Stimulated activated CD4-positive, alpha-beta T cell treated with anti-CD3 and anti-CD28 coated beads, TNF-alpha, amount 100 ng/mL, for 1 hour (primary cell): Measurements from ENCODE around the gene ARHGAP19.
"Not testable (repeated sequence)": the region's sequence is repeated elsewhere in the genome, so short reads cannot be mapped to it uniquely, and the experiment has no call there.

Source experiments
- DNase-seq, 3 donors: peaks; one replicate each; pipeline ENCODE4 v3.0.0-alpha.2; 2020; ENCODE audit warnings: low read depth in 3 of 3, low spot score in 1 of 3

Gene ARHGAP19

GRCh38 chr10:97280783-97281182, 11.7 kb downstream of the ARHGAP19 start:
- no peak for DNase-seq

- no peak for DNase-seq
Measured at GRCh38 chr10:97279121-97279815, 13.2 kb downstream of the ARHGAP19 start.

- no peak for DNase-seq
Measured at GRCh38 chr10:97278491-97278989, 13.9 kb downstream of the ARHGAP19 start.

- no peak for DNase-seq
Measured at GRCh38 chr10:97277551-97277950, 14.9 kb downstream of the ARHGAP19 start.

DNA sequence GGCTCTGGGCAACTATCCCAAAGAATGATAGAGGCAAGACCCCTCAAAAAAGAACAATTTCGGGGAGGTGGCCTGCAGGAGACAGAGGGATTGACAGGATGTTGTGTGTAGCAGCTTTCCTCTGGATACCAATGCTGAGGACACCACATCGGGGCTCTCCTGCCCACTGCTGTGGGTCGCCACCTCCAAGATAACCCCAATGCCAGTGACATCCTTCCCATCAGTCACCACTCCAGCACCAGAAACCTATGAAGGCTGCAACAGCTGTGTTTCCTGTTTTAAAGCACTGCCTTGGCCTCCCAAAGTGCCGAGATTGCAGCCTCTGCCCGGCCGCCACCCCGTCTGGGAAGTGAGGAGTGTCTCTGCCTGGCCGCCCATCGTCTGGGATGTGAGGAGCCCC, 17.6 kb downstream of the ARHGAP19 start:
- DNase-seq: no peak

DNA sequence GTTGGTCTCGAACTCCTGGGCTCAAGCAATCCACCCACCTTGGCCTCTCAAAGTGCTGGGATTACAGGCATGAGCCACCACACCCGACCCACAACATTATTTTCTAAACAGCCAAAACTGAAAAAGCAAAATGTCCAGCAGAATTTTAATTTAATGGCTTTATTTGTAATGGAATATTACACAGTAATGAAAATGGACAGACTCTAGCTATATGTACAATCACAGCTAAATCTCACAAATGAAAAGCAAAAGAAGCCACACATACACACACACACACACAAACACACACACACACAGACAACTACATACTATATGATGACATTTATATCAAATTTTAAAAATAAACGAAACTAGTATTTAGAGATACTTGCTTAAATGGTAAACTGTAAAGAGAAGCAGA, 18.7 kb downstream of the ARHGAP19 start:
- DNase-seq: no peak

DNA sequence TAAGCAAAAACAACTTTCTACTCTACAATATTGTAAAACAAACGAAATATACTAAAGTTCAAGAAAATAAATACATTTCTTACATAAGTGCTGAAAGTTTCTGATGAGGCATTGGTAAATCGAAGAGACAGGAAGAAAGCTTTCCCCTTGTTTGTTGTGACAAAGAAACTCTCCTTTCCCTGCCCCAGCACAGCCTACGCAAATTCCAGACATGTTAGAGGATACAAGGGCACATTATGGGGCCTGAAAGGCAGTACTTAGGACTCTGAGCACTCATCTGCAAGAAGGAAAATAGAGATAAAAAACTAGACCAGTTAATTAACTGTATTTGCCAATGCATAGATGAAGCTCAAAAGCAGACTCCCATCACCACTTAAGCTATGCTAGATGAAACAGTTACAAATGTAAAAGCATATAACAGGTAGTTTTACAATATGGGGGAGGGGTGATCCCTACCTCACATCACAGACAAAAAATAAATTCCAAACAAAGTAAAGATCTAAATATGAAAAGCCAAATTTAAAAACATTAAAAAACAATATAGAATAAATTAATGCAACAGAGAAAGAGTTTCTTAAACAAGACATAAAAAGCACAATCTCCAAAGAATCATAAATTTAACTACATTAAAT, 21.8 kb downstream of the ARHGAP19 start:
- DNase-seq: no peak

DNA sequence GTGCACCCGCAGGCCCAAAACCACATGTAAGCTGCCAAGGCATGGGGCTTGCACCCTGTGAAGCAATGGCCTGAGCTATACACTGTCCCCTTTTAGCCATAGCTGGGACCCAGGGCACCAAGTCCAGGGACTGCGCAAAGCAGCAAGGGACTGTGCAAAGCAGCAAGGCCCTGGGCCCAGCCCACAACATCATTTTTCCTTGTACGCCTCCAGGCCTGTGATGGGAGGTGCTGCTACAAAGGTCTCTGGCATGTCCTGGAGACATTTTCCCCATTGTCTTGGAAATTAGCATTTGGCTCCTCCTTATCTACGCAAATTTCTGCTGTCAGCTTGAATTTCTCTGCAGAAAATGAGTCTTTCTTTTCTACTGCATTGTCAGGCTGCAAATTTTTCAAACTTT, 24.8 kb downstream of the ARHGAP19 start:
- DNase-seq: no peak

- DNase-seq: not testable (repeated sequence)
Measured at GRCh38 chr10:97265095-97265494, 27.3 kb downstream of the ARHGAP19 start.

DNA sequence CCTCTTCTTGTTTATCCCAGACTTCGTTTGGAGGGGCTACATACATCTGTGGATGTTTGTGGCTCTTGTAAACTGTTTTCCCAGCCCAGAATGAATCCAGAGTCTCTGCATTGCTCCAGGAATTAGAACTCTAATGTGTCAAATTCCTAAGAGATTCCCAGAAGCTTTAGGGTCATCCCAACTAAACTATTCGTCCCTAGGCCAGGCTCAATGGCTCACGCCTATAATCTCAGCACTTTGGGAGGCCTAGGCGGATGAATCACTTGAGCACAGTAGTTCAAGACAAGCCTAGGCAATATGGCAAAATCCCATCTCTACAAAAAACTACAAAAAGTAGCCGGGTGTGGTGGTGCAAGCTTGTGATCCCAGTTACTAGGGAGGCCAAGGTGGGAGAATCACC, 28.5 kb downstream of the ARHGAP19 start:
- DNase-seq: no peak

DNA sequence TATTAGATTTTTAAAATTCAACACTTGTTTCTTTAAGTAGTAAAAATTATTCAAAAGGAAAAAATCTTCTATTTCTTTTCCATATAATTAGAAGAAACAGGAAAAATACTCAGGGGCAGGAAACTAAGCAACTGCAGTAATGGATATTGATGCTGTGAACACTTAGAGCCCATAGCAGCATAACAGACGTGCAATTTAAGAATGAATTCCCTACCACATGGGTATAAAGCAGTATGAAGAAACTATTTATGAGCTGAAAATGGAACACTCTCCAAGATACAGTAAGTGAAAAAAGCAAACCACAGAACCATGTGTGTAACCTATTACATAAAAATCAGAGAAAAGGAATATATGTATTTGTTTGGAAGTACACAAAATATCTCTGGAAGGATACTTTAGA, 30.8 kb downstream of the ARHGAP19 start:
- DNase-seq: no peak

DNA sequence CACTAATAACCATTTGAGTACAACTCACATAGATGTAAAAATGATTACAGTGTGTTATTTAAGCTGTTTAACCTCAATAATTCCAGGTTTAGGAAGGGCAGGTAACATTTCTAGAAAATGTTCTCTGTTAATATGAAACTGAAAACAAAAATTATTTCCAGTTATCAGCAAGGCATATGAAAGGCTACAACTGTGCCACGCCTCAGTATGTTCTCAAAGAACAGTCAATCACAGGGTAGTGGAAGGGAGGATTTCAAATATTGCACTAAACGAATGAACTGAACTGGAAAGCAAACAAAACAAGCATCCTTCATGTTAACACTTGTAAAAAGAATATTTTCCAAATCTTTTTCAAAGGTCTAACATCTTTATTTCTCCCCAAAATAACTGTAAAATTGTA, 31.3 kb downstream of the ARHGAP19 start:
- no peak for DNase-seq

GRCh38 chr10:97259119-97259518, 33.3 kb downstream of the ARHGAP19 start:
- DNase-seq: no peak

- no peak for DNase-seq
Measured at GRCh38 chr10:97256356-97256755, 36.1 kb downstream of the ARHGAP19 start.

- DNase-seq: no peak
Measured at GRCh38 chr10:97255512-97256293, 36.7 kb downstream of the ARHGAP19 start.

GRCh38 chr10:97254694-97255093, 37.7 kb downstream of the ARHGAP19 start:
- no peak for DNase-seq

- no peak for DNase-seq
Measured at GRCh38 chr10:97250952-97251351, 41.5 kb downstream of the ARHGAP19 start.

- DNase-seq: no peak
Measured at GRCh38 chr10:97243836-97244235, 48.6 kb downstream of the ARHGAP19 start.

- no peak for DNase-seq
Measured at GRCh38 chr10:97238855-97239254, 53.6 kb downstream of the ARHGAP19 start.

DNA sequence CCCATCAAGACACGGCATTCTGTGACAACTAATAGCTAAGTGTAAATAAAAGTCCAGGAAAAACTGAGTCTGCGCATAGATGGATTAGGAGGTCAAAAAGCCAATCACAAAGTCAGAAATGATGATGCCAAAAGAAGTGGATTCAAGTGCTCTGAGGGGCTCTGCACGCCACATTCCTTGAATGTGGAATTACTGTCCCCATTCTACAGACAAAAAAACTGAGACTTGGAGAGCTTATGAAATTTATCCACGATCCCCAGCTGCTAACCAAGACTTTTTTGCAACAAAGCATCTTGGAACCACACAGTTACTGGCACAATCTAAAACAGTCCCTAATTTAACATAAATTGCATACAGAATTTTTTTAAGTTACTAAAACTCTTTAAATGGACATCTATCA, 57.1 kb downstream of the ARHGAP19 start:
- no peak for DNase-seq

DNA sequence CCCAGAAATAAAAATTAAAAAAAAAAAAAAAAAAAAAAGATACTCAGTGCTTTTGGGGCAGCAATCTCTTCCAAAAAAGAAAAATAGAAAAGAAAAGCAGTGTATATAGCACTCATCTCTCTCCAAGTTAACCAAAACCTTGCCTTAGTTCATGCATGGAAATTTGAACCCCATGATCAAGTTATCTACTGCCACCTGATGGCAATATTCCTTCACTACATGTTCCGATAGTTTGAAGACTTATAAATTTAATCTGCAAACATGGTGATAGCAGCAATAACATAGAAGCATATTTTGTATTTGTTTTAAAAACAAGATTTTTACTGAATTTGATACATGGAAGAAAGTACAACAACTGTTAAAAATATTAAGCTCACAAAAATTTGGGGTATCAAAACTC, 58.0 kb downstream of the ARHGAP19 start:
- no peak for DNase-seq

GRCh38 chr10:97230146-97230545, 62.3 kb downstream of the ARHGAP19 start:
- DNase-seq: no peak
